Tibial artery (tissue), 4 donors: Measurements from ENCODE around the gene LMF1.

Experiments
- DNase-seq, 2 donors: peaks; one replicate each; pipeline ENCODE4 v3.0.0-alpha.2; 2019
- H3K27ac ChIP-seq, 2 donors: fragments of 200-600 bp; sonication (generic) in 1 of 2; 1 replicate in 1 of 2; 2 replicates in 1 of 2; pipeline ENCODE4 v1.5.1; 2018 to 2019; ENCODE audit warnings: mild to moderate bottlenecking in 1 of 2
- H3K27me3 ChIP-seq, 2 donors: fragments of 200-600 bp; sonication (generic) in 1 of 2; one replicate each; pipeline versions ENCODE4 v1.5.1 to v1.6.0; 2016 to 2019
- H3K36me3 ChIP-seq, 3 donors: fragments of 200-600 bp; sonication (generic) in 2 of 3; one replicate each; pipeline ENCODE4 v1.5.1; 2016 to 2019; ENCODE audit warnings: mild to moderate bottlenecking in 2 of 3
- H3K4me1 ChIP-seq, 4 donors: fragments of 200-600 bp; sonication (generic) in 2 of 4; 1 replicate in 3 of 4; 2 replicates in 1 of 4; pipeline ENCODE4 v1.5.1; 2016 to 2019
- H3K4me3 ChIP-seq, 2 donors: fragments of 200-600 bp; sonication (generic) in 1 of 2; 1 replicate in 1 of 2; 2 replicates in 1 of 2; pipeline ENCODE4 v1.5.1; 2018 to 2019; ENCODE audit warnings: mild to moderate bottlenecking in 2 of 2
- H3K9me3 ChIP-seq, 3 donors: fragments of 200-600 bp; sonication (generic) in 1 of 3; one replicate each; pipeline ENCODE4 v1.5.1; 2016 to 2019
- CTCF ChIP-seq, 2 experiments: fragments of 200-600 bp in 1 of 2; fragments of 450-650 bp in 1 of 2; IDR thresholded peaks; one replicate each; pipeline ENCODE4 v1.5.1; 2017 to 2019; ENCODE audit warnings: antibody characterized with exemption in 2 of 2, mild to moderate bottlenecking in 1 of 2, moderate library complexity in 1 of 2
- intact Hi-C: fragments of 100-400 bp; cut with DNase I; formaldehyde crosslinking; loops from one replicate; pipeline ENCODE4 v1.15.0; 2023; ENCODE audit warnings: low total_unique reads

The LMF1 gene

GRCh38 chr16:893360-893759, 77.4 kb downstream of the LMF1 start:
- H3K27ac ChIP-seq, result no peak overlapping the region
- no peaks in the 10 kb centered on the region for H3K4me1 ChIP-seq
- H3K27me3 ChIP-seq, result no peaks in the 10 kb centered on the region
- TF ChIP-seq CTCF (IDR thresholded peaks at IDR 0.05), result no peak
- peaks cover 0 to 69% (median 17%) of the 10 kb centered on the region in 3 donors for H3K36me3 ChIP-seq
- H3K9me3 ChIP-seq, result no peaks in the 10 kb centered on the region
- no peak for DNase-seq
- intact Hi-C loops, result no loop called here
- H3K4me3 ChIP-seq, result no peak overlapping the region

- no peak overlapping the region for H3K27ac ChIP-seq
- TF ChIP-seq CTCF (IDR thresholded peaks at IDR 0.05), result no peak
- no peak for DNase-seq
- no peak overlapping the region for H3K4me3 ChIP-seq
- no peaks in the 10 kb centered on the region for H3K27me3 ChIP-seq
- H3K4me1 ChIP-seq, result no peaks in the 10 kb centered on the region
- intact Hi-C loops, result no loop called here
- H3K36me3 ChIP-seq, result peaks cover 0 to 69% (median 17%) of the 10 kb centered on the region in 3 donors
- H3K9me3 ChIP-seq, result no peaks in the 10 kb centered on the region
Measured at GRCh38 chr16:892536-893255, 78.1 kb downstream of the LMF1 start.

- peaks cover 0 to 65% (median 17%) of the 10 kb centered on the region in 3 donors for H3K36me3 ChIP-seq
- intact Hi-C loops, result no loop called here
- no peak for TF ChIP-seq CTCF (IDR thresholded peaks at IDR 0.05)
- H3K27me3 ChIP-seq, result no peaks in the 10 kb centered on the region
- no peak overlapping the region for H3K27ac ChIP-seq
- no peak overlapping the region for H3K4me3 ChIP-seq
- H3K4me1 ChIP-seq, result no peaks in the 10 kb centered on the region
- H3K9me3 ChIP-seq, result no peaks in the 10 kb centered on the region
- no peak for DNase-seq
Measured at GRCh38 chr16:892006-892405, 78.8 kb downstream of the LMF1 start.

DNA sequence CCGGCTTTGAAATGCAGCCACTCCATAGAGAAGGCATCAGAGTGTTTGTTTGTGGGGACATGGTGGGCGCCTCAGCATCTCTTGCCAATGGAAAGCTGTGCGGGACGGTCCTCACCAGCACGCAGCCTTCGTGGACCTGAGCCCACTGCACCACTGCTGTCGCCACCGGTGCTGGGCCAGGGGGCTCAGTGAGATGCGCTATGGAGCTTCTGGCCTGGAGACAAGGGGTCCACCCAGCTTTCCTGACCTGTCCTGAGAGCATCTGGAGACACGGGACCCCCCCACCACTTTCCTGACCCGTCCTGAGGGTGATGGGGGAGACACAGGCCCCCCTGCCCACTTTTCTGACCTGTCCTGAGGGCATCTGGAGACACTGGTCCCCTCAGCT, 79.4 kb downstream of the LMF1 start:
- Histone ChIP-seq H3K27me3 (no peaks in the 10 kb centered on the region), H3K27ac (no peak overlapping the region), H3K4me3 (no peak overlapping the region), H3K9me3 (no peaks in the 10 kb centered on the region), H3K4me1 (no peaks in the 10 kb centered on the region), H3K36me3 (peaks cover 0 to 63% (median 17%) of the 10 kb centered on the region in 3 donors)
- intact Hi-C loops, result no loop called here
- DNase-seq, result no peak
- no peak for TF ChIP-seq CTCF (IDR thresholded peaks at IDR 0.05)

DNA sequence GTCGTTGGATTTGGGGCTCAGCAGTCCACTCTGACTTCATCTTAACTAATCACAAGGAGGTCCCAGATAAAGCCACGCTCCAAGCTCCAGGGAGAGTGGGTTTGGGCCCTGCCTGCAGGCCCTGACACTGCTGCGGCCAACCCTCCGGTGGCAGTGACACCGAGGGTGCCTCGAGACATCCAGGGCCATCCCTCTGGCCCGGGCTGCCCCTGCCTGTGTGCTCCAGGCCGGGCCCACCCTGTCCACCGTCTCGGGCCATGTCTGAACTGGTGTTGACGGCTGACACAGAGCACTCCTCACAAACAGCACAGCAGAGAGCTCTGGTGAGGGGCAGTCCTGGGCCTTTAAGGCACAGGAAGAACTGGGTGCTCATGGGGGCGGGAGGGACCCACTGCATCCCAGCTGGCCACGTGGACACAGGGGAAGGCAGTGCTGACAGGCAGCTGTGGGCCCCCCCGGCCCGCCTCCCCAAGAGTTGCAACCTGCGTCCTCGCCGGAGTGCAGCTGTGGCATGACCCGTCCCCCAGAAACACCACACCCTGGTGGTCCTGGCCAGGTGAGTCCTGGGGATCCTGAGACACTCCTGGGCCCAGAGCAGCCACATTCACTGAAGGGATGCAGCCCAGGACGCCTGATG, 80.0 kb downstream of the LMF1 start:
- Histone ChIP-seq H3K27ac (no peak overlapping the region), H3K27me3 (no peaks in the 10 kb centered on the region), H3K36me3 (peaks cover 0 to 63% (median 17%) of the 10 kb centered on the region in 3 donors), H3K9me3 (no peaks in the 10 kb centered on the region), H3K4me1 (no peaks in the 10 kb centered on the region), H3K4me3 (no peak overlapping the region)
- intact Hi-C loops, result no loop called here
- no peak for DNase-seq
- no peak for TF ChIP-seq CTCF (IDR thresholded peaks at IDR 0.05)
